H9 (cell line): ENCODE results near the gene PASD1. TPM values are rescaled to one million over a fixed set of nuclear protein-coding genes. Genes with fewer than 3 reads are reported as not detected.

Experiments
- DNase-seq: peaks from one replicate; pipeline ENCODE4 v3.0.0-alpha.2; 2017
- H2AFZ ChIP-seq: one replicate; pipeline ENCODE4 v1.6.1; 2013; ENCODE audit warnings: mild to moderate bottlenecking, low read length, control low read depth, moderate library complexity
- H2AK5ac ChIP-seq: 2 replicates; pipeline ENCODE4 v1.6.1; 2013; ENCODE audit warnings: low read length, control low read depth, mixed read lengths; ENCODE audit not compliant: insufficient read length
- H2BK120ac ChIP-seq: one replicate; pipeline ENCODE4 v1.6.1; 2013; ENCODE audit warnings: low read depth, mild to moderate bottlenecking, low read length, control low read depth, inconsistent platforms; ENCODE audit not compliant: poor library complexity, severe bottlenecking
- H2BK12ac ChIP-seq: 2 replicates; pipeline ENCODE4 v1.6.1; 2013; ENCODE audit warnings: low read length, control low read depth, mixed read lengths, low read depth; ENCODE audit not compliant: insufficient read length
- H2BK15ac ChIP-seq: 2 replicates; pipeline ENCODE4 v1.6.1; 2013; ENCODE audit warnings: low read depth, low read length, control low read depth
- H2BK20ac ChIP-seq: one replicate; pipeline ENCODE4 v1.6.1; 2013; ENCODE audit warnings: low read depth, mild to moderate bottlenecking, low read length, control low read depth, inconsistent platforms; ENCODE audit not compliant: poor library complexity, severe bottlenecking
- H2BK5ac ChIP-seq: 2 replicates; pipeline ENCODE4 v1.6.1; 2013; ENCODE audit warnings: low read length, control low read depth, mixed read lengths; ENCODE audit not compliant: insufficient read length
- H3K14ac ChIP-seq: 2 replicates; pipeline ENCODE4 v1.6.1; 2013; ENCODE audit warnings: low read length, control low read depth; ENCODE audit not compliant: insufficient read depth
- H3K18ac ChIP-seq: 2 replicates; pipeline ENCODE4 v1.6.1; 2013; ENCODE audit warnings: low read depth, mild to moderate bottlenecking, mixed read lengths, low read length, control low read depth; ENCODE audit not compliant: insufficient read length
- H3K23ac ChIP-seq: 2 replicates; pipeline ENCODE4 v1.6.1; 2013; ENCODE audit warnings: low read length, control low read depth, mixed read lengths, low read depth; ENCODE audit not compliant: insufficient read length
- H3K23me2 ChIP-seq: 2 replicates; pipeline ENCODE4 v1.6.1; 2013; ENCODE audit warnings: low read depth, mild to moderate bottlenecking, mixed read lengths, low read length, control low read depth; ENCODE audit not compliant: insufficient read length, poor library complexity, severe bottlenecking
- H3K27ac ChIP-seq: 2 replicates; pipeline ENCODE4 v1.5.1; 2013; ENCODE audit warnings: low read length, control low read depth, mixed read lengths, low read depth; ENCODE audit not compliant: insufficient read length
- H3K27me3 ChIP-seq: 2 replicates; pipeline ENCODE4 v1.6.1; 2013; ENCODE audit warnings: low read length, control low read depth, inconsistent platforms; ENCODE audit not compliant: insufficient read depth
- H3K4ac ChIP-seq: 2 replicates; pipeline ENCODE4 v1.6.1; 2013; ENCODE audit warnings: low read depth, mild to moderate bottlenecking, control low read depth, inconsistent platforms, low read length, moderate library complexity
- H3K4me1 ChIP-seq: 2 replicates; pipeline ENCODE4 v1.6.1; 2013; ENCODE audit warnings: low read length, control low read depth, inconsistent platforms; ENCODE audit not compliant: insufficient read depth
- H3K4me2 ChIP-seq: 2 replicates; pipeline ENCODE4 v1.6.1; 2013; ENCODE audit warnings: low read length, control low read depth, mixed read lengths; ENCODE audit not compliant: insufficient read length, insufficient read depth
- H3K56ac ChIP-seq: 2 replicates; pipeline ENCODE4 v1.6.1; 2013; ENCODE audit warnings: low read depth, mild to moderate bottlenecking, mixed read lengths, low read length, control low read depth; ENCODE audit not compliant: insufficient read length
- H3K79me1 ChIP-seq: 2 replicates; pipeline ENCODE4 v1.6.1; 2013; ENCODE audit warnings: low read depth, mild to moderate bottlenecking, moderate library complexity, low read length, control low read depth, inconsistent platforms; ENCODE audit not compliant: insufficient read depth, poor library complexity, severe bottlenecking
- H3K79me2 ChIP-seq: 2 replicates; pipeline ENCODE4 v1.6.1; 2013; ENCODE audit warnings: low read length, control low read depth, inconsistent platforms; ENCODE audit not compliant: insufficient read depth
- H3K9ac ChIP-seq: 2 replicates; pipeline ENCODE4 v1.6.1; 2013; ENCODE audit warnings: low read length, control low read depth, mixed read lengths; ENCODE audit not compliant: insufficient read length; ENCODE audit errors: extremely low read depth
- H3K9me3 ChIP-seq: one replicate; pipeline ENCODE4 v1.6.1; 2013; ENCODE audit warnings: low read depth, low read length, inconsistent platforms; ENCODE audit not compliant: control insufficient read depth
- H3T11ph ChIP-seq: one replicate; pipeline ENCODE4 v1.6.1; 2013; ENCODE audit warnings: mild to moderate bottlenecking, low read length, control low read depth, inconsistent platforms
- H4K20me1 ChIP-seq: one replicate; pipeline ENCODE4 v1.6.1; 2013; ENCODE audit not compliant: control insufficient read depth, insufficient read length, insufficient read depth
- H4K5ac ChIP-seq: 2 replicates; pipeline ENCODE4 v1.6.1; 2013; ENCODE audit warnings: low read depth, mild to moderate bottlenecking, mixed read lengths, low read length, control low read depth; ENCODE audit not compliant: insufficient read length
- H4K8ac ChIP-seq: replicated peaks from 2 replicates; pipeline ENCODE4 v1.6.1; 2013; ENCODE audit warnings: low read length, control low read depth, mixed read lengths, low read depth; ENCODE audit not compliant: insufficient read length
- H4K91ac ChIP-seq: 2 replicates; pipeline ENCODE4 v1.6.1; 2013; ENCODE audit warnings: low read depth, mild to moderate bottlenecking, moderate library complexity, mixed read lengths, low read length, control low read depth; ENCODE audit not compliant: insufficient read length
- H3K27ac Mint-ChIP-seq, 3 experiments: 2 replicates in 2 of 3; 3 replicates in 1 of 3; pipeline ENCODE4 v1.8.0; 2020 to 2021; ENCODE audit warnings: mixed read lengths in 3 of 3, mild to moderate bottlenecking in 1 of 3, moderate library complexity in 1 of 3
- H3K27me3 Mint-ChIP-seq: 2 replicates; pipeline ENCODE4 v1.8.0; 2021; ENCODE audit warnings: low read depth, mild to moderate bottlenecking, moderate library complexity, mixed read lengths
- H3K36me3 Mint-ChIP-seq, 3 experiments: 2 replicates in 2 of 3; 3 replicates in 1 of 3; pipeline ENCODE4 v1.8.0; 2020 to 2021; ENCODE audit warnings: low read depth in 3 of 3, mixed read lengths in 3 of 3; ENCODE audit not compliant: insufficient read depth in 1 of 3
- H3K4me1 Mint-ChIP-seq, 2 experiments: 2 replicates each; pipeline ENCODE4 v1.8.0; 2020; ENCODE audit warnings: mixed read lengths in 2 of 2
- H3K4me3 Mint-ChIP-seq, 2 experiments: 2 replicates in 1 of 2; 3 replicates in 1 of 2; pipeline ENCODE4 v1.8.0; 2020 to 2021; ENCODE audit warnings: mild to moderate bottlenecking in 2 of 2, mixed read lengths in 2 of 2, moderate library complexity in 1 of 2
- H3K9me3 Mint-ChIP-seq, 2 experiments: 2 replicates in 1 of 2; 3 replicates in 1 of 2; pipeline ENCODE4 v1.8.0; 2020; ENCODE audit warnings: mild to moderate bottlenecking in 2 of 2, mixed read lengths in 2 of 2, moderate library complexity in 1 of 2
- CTCF ChIP-seq: fragments of 200-600 bp; sonication (generic); conservative IDR thresholded peaks from 3 replicates; pipeline ENCODE4 v1.8.0; 2021; ENCODE audit warnings: antibody characterized with exemption, mild to moderate bottlenecking
- WGBS: extraction: QIAGEN DNeasy Blood & Tissue Kit; methylation state at CpG from one replicate; pipeline ENCODE4 v1.1.7; 2013; ENCODE audit warnings: missing lambda C conversion rate, low lambda C conversion rate, mixed read lengths; ENCODE audit not compliant: insufficient read length; ENCODE audit errors: extremely low coverage; 5-methylcytosine and 5-hydroxymethylcytosine counted together
- total RNA-seq: library from RNA; stranded (reverse); gene quantifications from 2 replicates; pipeline ENCODE4 v1.2.1, GENCODE V29; 2021

Gene PASD1
- total RNA-seq, 1 experiment from 2014 or later = not detected

- Histone ChIP-seq H3K14ac (no peak overlapping the region), H3K79me2 (no peaks in the 10 kb centered on the region), H3K9ac (no peak overlapping the region), H4K8ac (no peak overlapping the region), H3K23ac (no peak overlapping the region), H4K20me1 (no peaks in the 10 kb centered on the region), H2BK15ac (no peak overlapping the region), H2BK120ac (no peak overlapping the region), H3T11ph (no peak overlapping the region), H4K91ac (no peak overlapping the region), H4K5ac (no peak overlapping the region), H2BK12ac (no peak overlapping the region), H3K27ac (no peak overlapping the region), H3K27me3 (no peaks in the 10 kb centered on the region), H3K4me1 (no peaks in the 10 kb centered on the region; the same call in 1 of the 2 replicates), H3K79me1 (no peaks in the 10 kb centered on the region), H3K4ac (no peak overlapping the region), H3K23me2 (no peaks in the 10 kb centered on the region), H3K18ac (no peak overlapping the region), H3K4me2 (no peak overlapping the region), H2BK5ac (no peak overlapping the region), H2BK20ac (no peak overlapping the region), H2AK5ac (no peak overlapping the region), H2AFZ (no peak overlapping the region), H3K56ac (no peak overlapping the region), H3K9me3 (peaks cover 34% of the 10 kb centered on the region)
- DNase-seq = no peak
- WGBS = no CpG with 5 or more reads among the region's 5 CpGs
- peaks cover 0 to 2% (median 0%) of the 10 kb centered on the region in 3 experiments; a peak in 2 of 7 replicates for H3K36me3 Mint-ChIP-seq
- H3K4me1 Mint-ChIP-seq = peaks cover 13 to 19% of the 10 kb centered on the region in 2 experiments
- no peak for TF ChIP-seq CTCF
- H3K9me3 Mint-ChIP-seq = peaks cover 59 to 60% of the 10 kb centered on the region in 2 experiments
- H3K27me3 Mint-ChIP-seq = peaks cover 8% of the 10 kb centered on the region
- no peak overlapping the region for H3K27ac Mint-ChIP-seq
- H3K4me3 Mint-ChIP-seq = no peak overlapping the region
Measured at GRCh38 chrX:151714362-151714761, 150.9 kb downstream of the PASD1 start.
